ENCODE data around the gene SLC39A9. TPM values are rescaled to one million over a fixed set of nuclear protein-coding genes. Genes with fewer than 3 reads are reported as not detected.

Gene SLC39A9
- total RNA-seq, 1 experiment from 2014 or later, result 39.8 TPM

DNA sequence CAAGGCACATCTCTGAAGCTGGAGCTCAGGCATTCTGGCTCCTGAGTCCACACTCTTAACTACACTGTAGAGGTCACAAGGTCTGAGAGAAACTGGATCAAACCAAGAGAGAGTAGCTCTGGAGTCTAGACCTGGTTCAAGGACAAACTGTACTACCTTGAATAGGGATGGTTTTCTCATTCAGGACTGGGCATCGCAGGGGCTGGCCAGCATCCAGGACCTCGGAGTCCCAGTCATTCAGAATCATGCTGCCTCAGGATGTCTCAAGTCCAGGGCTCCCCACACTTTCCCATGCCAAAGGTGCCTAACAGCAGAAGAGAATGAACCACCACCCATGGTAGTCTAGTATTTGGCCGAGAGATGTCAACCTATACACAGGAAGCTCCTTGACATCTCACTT lies 72.9 kb downstream of the SLC39A9 start:
- Histone ChIP-seq H4K5ac (ENCODE audit: insufficient read length, low read depth, low read length) (no peak overlapping the region), H3K27ac (ENCODE audit: insufficient read length, low read depth, low read length) (no peak overlapping the region), H4K91ac (ENCODE audit: insufficient read length, low read depth, low read length) (no peak overlapping the region), H2BK12ac (ENCODE audit: insufficient read length, low read depth, low read length) (no peak overlapping the region), H2BK120ac (ENCODE audit: low read depth, low read length, poor library complexity, severe bottlenecking) (no peak overlapping the region), H3K23me2 (ENCODE audit: insufficient read length, low read depth, low read length, poor library complexity, severe bottlenecking) (no peaks in the 10 kb centered on the region), H2BK5ac (ENCODE audit: insufficient read length, low read length) (no peak overlapping the region), H2AK5ac (ENCODE audit: insufficient read length, low read length) (no peak overlapping the region), H2BK20ac (ENCODE audit: low read depth, low read length, poor library complexity, severe bottlenecking) (no peak overlapping the region), H3K14ac (ENCODE audit: insufficient read depth, low read length) (no peak overlapping the region), H3K9ac (ENCODE audit: extremely low read depth, insufficient read length, low read length) (no peak overlapping the region), H3K79me2 (ENCODE audit: insufficient read depth, low read length) (no peaks in the 10 kb centered on the region), H2AFZ (ENCODE audit: low read length) (no peak overlapping the region), H3K79me1 (ENCODE audit: insufficient read depth, low read depth, low read length, poor library complexity, severe bottlenecking) (no peaks in the 10 kb centered on the region), H3K4me2 (ENCODE audit: insufficient read depth, insufficient read length, low read length) (no peak overlapping the region), H3K23ac (ENCODE audit: insufficient read length, low read depth, low read length) (no peak overlapping the region), H3K4ac (ENCODE audit: low read depth, low read length) (no peak overlapping the region), H3K56ac (ENCODE audit: insufficient read length, low read depth, low read length) (no peak overlapping the region), H3K4me1 (ENCODE audit: insufficient read depth, low read length) (no peaks in the 10 kb centered on the region), H3K27me3 (ENCODE audit: insufficient read depth, low read length) (no peaks in the 10 kb centered on the region), H3K18ac (ENCODE audit: insufficient read length, low read depth, low read length) (no peak overlapping the region), H4K8ac (replicated peaks; ENCODE audit: insufficient read length, low read depth, low read length) (no peak overlapping the region), H3K9me3 (ENCODE audit: control insufficient read depth, low read depth, low read length) (no peaks in the 10 kb centered on the region), H3T11ph (ENCODE audit: low read length) (no peak overlapping the region), H2BK15ac (ENCODE audit: low read depth, low read length) (no peak overlapping the region), H4K20me1 (ENCODE audit: control insufficient read depth, insufficient read depth, insufficient read length) (no peaks in the 10 kb centered on the region)
- TF ChIP-seq, protein P1, sequence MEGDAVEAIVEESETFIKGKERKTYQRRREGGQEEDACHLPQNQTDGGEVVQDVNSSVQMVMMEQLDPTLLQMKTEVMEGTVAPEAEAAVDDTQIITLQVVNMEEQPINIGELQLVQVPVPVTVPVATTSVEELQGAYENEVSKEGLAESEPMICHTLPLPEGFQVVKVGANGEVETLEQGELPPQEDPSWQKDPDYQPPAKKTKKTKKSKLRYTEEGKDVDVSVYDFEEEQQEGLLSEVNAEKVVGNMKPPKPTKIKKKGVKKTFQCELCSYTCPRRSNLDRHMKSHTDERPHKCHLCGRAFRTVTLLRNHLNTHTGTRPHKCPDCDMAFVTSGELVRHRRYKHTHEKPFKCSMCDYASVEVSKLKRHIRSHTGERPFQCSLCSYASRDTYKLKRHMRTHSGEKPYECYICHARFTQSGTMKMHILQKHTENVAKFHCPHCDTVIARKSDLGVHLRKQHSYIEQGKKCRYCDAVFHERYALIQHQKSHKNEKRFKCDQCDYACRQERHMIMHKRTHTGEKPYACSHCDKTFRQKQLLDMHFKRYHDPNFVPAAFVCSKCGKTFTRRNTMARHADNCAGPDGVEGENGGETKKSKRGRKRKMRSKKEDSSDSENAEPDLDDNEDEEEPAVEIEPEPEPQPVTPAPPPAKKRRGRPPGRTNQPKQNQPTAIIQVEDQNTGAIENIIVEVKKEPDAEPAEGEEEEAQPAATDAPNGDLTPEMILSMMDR (conservative IDR thresholded peaks at IDR 0.05), result no peak
- Mint-ChIP-seq H3K9me3 (no peaks in the 10 kb centered on the region), H3K4me3 (no peak overlapping the region), H3K36me3 (ENCODE audit: insufficient read depth in 1 of 3, low read depth in 3 of 3) (peaks cover 0 to 1% (median 0%) of the 10 kb centered on the region in 3 experiments; a peak in 2 of 7 replicates), H3K27me3 (ENCODE audit: low read depth) (peaks cover 5% of the 10 kb centered on the region), H3K4me1 (no peaks in the 10 kb centered on the region), H3K27ac (no peak overlapping the region)
- DNase-seq, result no peak
- whole genome bisulfite sequencing (ENCODE audit: extremely low coverage, insufficient read length, low lambda C conversion rate), result no CpG with 5 or more reads among the region's 3 CpGs
